ENCODE data around the gene ARHGAP10.

Gene ARHGAP10

GRCh38 chr4:147837854-147838253, 106.0 kb downstream of the ARHGAP10 start:
- no peak for TF ChIP-seq CTCF (IDR thresholded peaks at IDR 0.05; ENCODE audit: insufficient read depth, low read depth, low read length, missing control alignments)
- no peak for DNase-seq (ENCODE audit: low read depth)
- no peak overlapping the region for H3K4me3 ChIP-seq (ENCODE audit: low read depth, low read length)

- no peak for TF ChIP-seq CTCF (IDR thresholded peaks at IDR 0.05; ENCODE audit: insufficient read depth, low read depth, low read length, missing control alignments)
- no peak for DNase-seq (ENCODE audit: low read depth)
- no peak overlapping the region for H3K4me3 ChIP-seq (ENCODE audit: low read depth, low read length)
Observed at GRCh38 chr4:147839200-147839599, 107.3 kb downstream of the ARHGAP10 start.

GRCh38 chr4:147839663-147840062, 107.8 kb downstream of the ARHGAP10 start:
- no peak for TF ChIP-seq CTCF (IDR thresholded peaks at IDR 0.05; ENCODE audit: insufficient read depth, low read depth, low read length, missing control alignments)
- no peak for DNase-seq (ENCODE audit: low read depth)
- no peak overlapping the region for H3K4me3 ChIP-seq (ENCODE audit: low read depth, low read length)

- no peak overlapping the region for H3K4me3 ChIP-seq (ENCODE audit: low read depth, low read length)
- peak; percentile 68 for DNase-seq (ENCODE audit: low read depth)
- TF ChIP-seq CTCF (IDR thresholded peaks at IDR 0.05; ENCODE audit: insufficient read depth, low read depth, low read length, missing control alignments) = no peak
Observed at GRCh38 chr4:147840838-147841738, 109.2 kb downstream of the ARHGAP10 start.

- H3K4me3 ChIP-seq (ENCODE audit: low read depth, low read length) = no peak overlapping the region
- no peak for TF ChIP-seq CTCF (IDR thresholded peaks at IDR 0.05; ENCODE audit: insufficient read depth, low read depth, low read length, missing control alignments)
- no peak for DNase-seq (ENCODE audit: low read depth)
Observed at GRCh38 chr4:147842573-147842972, 110.7 kb downstream of the ARHGAP10 start.

- H3K4me3 ChIP-seq (ENCODE audit: low read depth, low read length) = no peak overlapping the region
- peak; percentile 18 for TF ChIP-seq CTCF (IDR thresholded peaks at IDR 0.05; ENCODE audit: insufficient read depth, low read depth, low read length, missing control alignments)
- DNase-seq (ENCODE audit: low read depth) = peak; percentile 54
Observed at GRCh38 chr4:147843162-147843561, 111.3 kb downstream of the ARHGAP10 start.

All from GM12865 (cell line).